Measurements from ENCODE around the gene EML3.
"Not testable (repeated sequence)": the region's sequence is repeated elsewhere in the genome, so short reads cannot be mapped to it uniquely, and the experiment has no call there.

The EML3 gene

DNA sequence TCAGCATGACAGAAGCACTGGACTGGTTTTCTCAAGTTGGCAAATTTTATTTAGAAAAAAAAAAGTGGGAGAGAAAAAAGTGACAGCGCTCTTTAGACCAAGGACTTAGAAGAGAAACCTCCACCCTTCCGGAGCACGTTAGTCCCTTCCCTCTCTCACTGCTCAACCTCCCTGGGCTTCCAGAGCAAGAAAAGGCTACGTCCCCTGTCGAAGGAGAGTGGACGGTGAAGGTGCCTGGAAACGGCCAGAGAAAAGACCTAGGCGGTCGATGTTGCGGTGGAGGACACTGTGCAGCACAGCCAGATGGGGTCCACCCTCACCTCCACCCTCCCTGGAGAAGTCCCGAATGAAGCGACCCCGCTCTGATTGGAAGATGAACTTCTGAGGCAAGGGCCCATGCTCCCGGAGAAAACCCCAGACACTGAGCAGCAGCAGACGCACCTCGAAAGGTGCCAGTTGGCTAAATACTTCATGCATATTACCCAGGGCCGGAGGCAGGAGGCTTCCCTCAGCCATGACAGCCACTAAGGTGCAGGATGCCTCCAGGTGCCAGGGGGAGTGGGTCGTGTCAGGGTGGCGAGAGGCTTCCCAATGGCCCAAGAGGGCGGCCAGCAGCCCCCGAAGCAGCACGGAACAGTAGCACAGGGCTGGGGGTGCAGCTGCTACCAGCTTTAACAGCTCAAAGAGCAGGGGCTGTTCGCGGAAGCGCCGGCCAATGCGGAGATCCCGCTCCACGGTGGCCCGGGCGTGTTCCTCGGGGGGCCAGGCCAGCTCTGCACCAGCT lies 34.4 kb upstream of the EML3 start:
- H3K4me1 ChIP-seq (ENCODE audit: control insufficient read depth, insufficient read depth, low read length) = no peaks in the 10 kb centered on the region
- H3K9ac ChIP-seq (ENCODE audit: low read depth, low read length) = no peak overlapping the region
- no peaks in the 10 kb centered on the region for H3K9me3 ChIP-seq (ENCODE audit: control insufficient read depth, insufficient read depth, low read length)
- H3K4me3 ChIP-seq (ENCODE audit: low read depth, low read length) = peak overlapping the region; percentile 22
- peaks cover 32% of the 10 kb centered on the region for H3K36me3 ChIP-seq (ENCODE audit: control insufficient read depth, insufficient read depth, low read length)
- H3K27me3 ChIP-seq (ENCODE audit: control insufficient read depth, insufficient read depth, low read length) = no peaks in the 10 kb centered on the region

DNA sequence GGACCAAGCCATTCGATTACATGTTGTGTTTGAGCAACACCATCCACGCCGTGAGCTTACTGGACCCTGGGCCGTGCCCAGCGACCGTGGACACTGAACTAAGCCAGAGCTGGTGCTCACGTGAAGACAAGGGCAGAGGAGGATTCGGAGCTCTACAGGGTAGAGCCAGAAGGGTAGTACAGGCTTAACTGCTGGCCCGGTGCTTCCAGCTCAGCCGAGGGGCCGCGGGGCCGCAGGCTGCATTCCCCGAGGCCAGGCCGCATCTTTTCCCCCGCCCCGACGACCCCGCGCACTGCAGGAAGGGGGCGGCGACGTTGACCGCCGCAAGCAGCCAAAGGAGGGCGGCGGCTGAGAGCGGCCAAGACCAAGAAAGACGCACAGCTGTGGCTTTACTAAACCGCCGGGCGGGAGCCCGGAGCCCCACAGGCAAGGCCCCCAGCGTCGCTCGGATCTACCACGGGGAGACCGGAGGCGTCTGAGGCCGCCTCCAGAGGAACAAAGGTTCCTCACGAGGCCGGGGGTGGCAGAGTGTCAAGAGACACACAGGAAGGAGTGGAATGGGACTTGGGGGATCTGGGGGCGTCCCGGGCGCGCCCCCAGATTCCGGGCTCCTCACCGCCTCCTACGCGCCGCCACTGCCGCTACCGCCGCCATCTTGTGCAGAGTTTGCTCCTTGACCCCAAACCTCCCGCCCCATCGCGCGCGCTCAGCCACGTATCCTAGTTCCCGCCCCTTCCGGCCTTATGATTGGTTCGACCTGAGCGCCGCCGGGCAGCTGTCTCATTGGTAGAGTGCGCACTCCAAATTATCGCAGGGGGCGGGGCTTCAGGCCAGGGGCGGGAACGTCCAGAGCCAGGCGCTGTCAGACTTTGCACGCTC lies 33.6 kb upstream of the EML3 start, which contains the start of gene GANAB:
Gene GANAB (minus strand): TSS at position 668 of the 879 bp plus-strand sequence. CDS start 14 bp downstream, at position 654.
- Histone ChIP-seq H3K36me3 (ENCODE audit: control insufficient read depth, insufficient read depth, low read length) (peaks cover 32% of the 10 kb centered on the region), H3K4me3 (ENCODE audit: low read depth, low read length) (peak within 1 kb of the TSS; percentile 95), H3K4me1 (ENCODE audit: control insufficient read depth, insufficient read depth, low read length) (no peaks in the 10 kb centered on the region), H3K9me3 (ENCODE audit: control insufficient read depth, insufficient read depth, low read length) (no peaks in the 10 kb centered on the region), H3K27me3 (ENCODE audit: control insufficient read depth, insufficient read depth, low read length) (no peaks in the 10 kb centered on the region), H3K9ac (ENCODE audit: low read depth, low read length) (peak within 1 kb of the TSS; percentile 98)

GRCh38 chr11:62645671-62645945 lies 33.0 kb upstream of the EML3 start:
- no peaks in the 10 kb centered on the region for H3K9me3 ChIP-seq (ENCODE audit: control insufficient read depth, insufficient read depth, low read length)
- H3K36me3 ChIP-seq (ENCODE audit: control insufficient read depth, insufficient read depth, low read length) = peaks cover 32% of the 10 kb centered on the region
- H3K9ac ChIP-seq (ENCODE audit: low read depth, low read length) = peak overlapping the region; percentile 98
- H3K4me3 ChIP-seq (ENCODE audit: low read depth, low read length) = peak overlapping the region; percentile 95
- no peaks in the 10 kb centered on the region for H3K27me3 ChIP-seq (ENCODE audit: control insufficient read depth, insufficient read depth, low read length)
- no peaks in the 10 kb centered on the region for H3K4me1 ChIP-seq (ENCODE audit: control insufficient read depth, insufficient read depth, low read length)

- no peak overlapping the region for H3K9ac ChIP-seq (ENCODE audit: low read depth, low read length)
- no peaks in the 10 kb centered on the region for H3K27me3 ChIP-seq (ENCODE audit: control insufficient read depth, insufficient read depth, low read length)
- H3K9me3 ChIP-seq (ENCODE audit: control insufficient read depth, insufficient read depth, low read length) = no peaks in the 10 kb centered on the region
- no peaks in the 10 kb centered on the region for H3K4me1 ChIP-seq (ENCODE audit: control insufficient read depth, insufficient read depth, low read length)
- H3K4me3 ChIP-seq (ENCODE audit: low read depth, low read length) = no peak overlapping the region
- H3K36me3 ChIP-seq (ENCODE audit: control insufficient read depth, insufficient read depth, low read length) = peaks cover 27% of the 10 kb centered on the region
Observed at GRCh38 chr11:62644220-62644619, 31.6 kb upstream of the EML3 start.

DNA sequence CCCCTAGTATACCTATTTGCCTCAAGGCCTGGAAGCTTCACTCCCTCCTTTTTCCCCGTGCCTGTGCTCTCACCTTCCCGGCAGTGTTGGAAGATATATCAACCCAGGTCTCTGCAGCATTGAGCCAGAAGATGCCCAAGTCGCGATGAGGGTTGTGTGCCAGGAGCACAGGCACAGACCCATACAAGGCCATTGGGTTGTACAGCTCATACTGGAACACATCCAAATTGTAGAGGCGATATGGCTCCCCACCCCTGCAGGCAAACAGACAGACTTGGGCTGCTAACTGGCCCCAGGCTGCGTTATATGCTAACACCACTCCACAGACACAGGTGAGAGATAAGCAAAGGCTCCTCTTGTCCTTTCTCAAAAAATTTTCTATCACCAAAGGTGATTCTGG lies 19.9 kb upstream of the EML3 start:
- no peak overlapping the region for H3K9ac ChIP-seq (ENCODE audit: low read depth, low read length)

GRCh38 chr11:62627713-62628112 lies 15.1 kb upstream of the EML3 start:
- Histone ChIP-seq H3K4me3 (ENCODE audit: low read depth, low read length) (no peak overlapping the region), H3K36me3 (ENCODE audit: control insufficient read depth, insufficient read depth, low read length) (peaks cover 72% of the 10 kb centered on the region), H3K9ac (ENCODE audit: low read depth, low read length) (no peak overlapping the region), H3K9me3 (ENCODE audit: control insufficient read depth, insufficient read depth, low read length) (no peaks in the 10 kb centered on the region), H3K27me3 (ENCODE audit: control insufficient read depth, insufficient read depth, low read length) (no peaks in the 10 kb centered on the region), H3K4me1 (ENCODE audit: control insufficient read depth, insufficient read depth, low read length) (no peaks in the 10 kb centered on the region)

More for the DNA sequence above, 19.9 kb upstream of the EML3 start:
- Histone ChIP-seq H3K4me3 (ENCODE audit: low read depth, low read length) (no peak overlapping the region), H3K36me3 (ENCODE audit: control insufficient read depth, insufficient read depth, low read length) (peaks cover 74% of the 10 kb centered on the region), H3K27me3 (ENCODE audit: control insufficient read depth, insufficient read depth, low read length) (no peaks in the 10 kb centered on the region), H3K9me3 (ENCODE audit: control insufficient read depth, insufficient read depth, low read length) (no peaks in the 10 kb centered on the region), H3K4me1 (ENCODE audit: control insufficient read depth, insufficient read depth, low read length) (no peaks in the 10 kb centered on the region)

- Histone ChIP-seq H3K4me3 (ENCODE audit: low read depth, low read length) (peak overlapping the region; percentile 52), H3K9me3 (ENCODE audit: control insufficient read depth, insufficient read depth, low read length) (no peaks in the 10 kb centered on the region), H3K27me3 (ENCODE audit: control insufficient read depth, insufficient read depth, low read length) (no peaks in the 10 kb centered on the region), H3K36me3 (ENCODE audit: control insufficient read depth, insufficient read depth, low read length) (peaks cover 26% of the 10 kb centered on the region), H3K9ac (ENCODE audit: low read depth, low read length) (no peak overlapping the region), H3K4me1 (ENCODE audit: control insufficient read depth, insufficient read depth, low read length) (peaks cover 6% of the 10 kb centered on the region)
Observed at GRCh38 chr11:62622476-62623089, 10.0 kb upstream of the EML3 start.

DNA sequence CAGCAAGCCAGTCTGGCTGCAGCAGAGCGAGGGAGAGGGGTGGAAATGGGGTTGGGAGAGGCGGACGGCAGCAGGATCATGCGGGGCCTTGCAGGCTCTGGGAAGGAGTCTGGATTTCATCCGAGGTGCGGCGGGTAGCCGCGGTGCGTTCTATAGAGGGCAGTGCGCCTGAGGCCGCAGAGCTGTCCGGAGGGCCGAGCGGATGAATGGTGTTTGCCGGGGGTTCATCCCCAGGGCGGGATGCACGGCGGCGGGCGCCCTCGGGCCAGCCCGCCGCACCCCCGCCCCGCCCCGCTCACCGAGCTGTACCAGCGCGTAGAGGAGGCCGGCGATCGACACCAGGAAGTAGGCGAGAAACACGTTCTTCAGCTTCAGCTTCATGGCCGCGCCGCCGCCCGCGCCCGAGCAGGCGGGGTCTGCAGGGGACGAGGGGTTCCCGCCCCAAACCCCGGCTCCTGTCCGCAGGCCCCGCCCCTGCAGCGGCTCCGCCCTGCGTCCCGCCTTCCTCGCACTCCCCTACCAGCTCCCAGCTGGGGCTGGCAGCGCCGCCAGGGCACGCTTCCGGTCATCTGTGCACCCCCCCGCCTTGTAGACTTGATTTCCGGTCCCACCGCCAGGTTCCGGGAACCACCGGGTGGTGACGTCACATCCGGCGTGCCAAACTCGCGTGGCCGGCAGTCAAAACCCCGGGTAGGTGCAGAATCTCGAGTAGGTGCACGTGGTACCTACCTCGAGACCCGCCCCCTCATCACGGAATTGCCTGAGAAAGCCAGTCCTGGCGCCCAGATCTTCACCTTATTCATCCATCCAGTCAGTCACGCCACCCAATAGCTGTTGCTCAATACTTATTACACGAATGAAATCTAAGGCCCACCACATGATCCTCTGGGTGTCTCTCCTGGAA lies 9.2 kb upstream of the EML3 start, which contains the start of gene B3GAT3:
Gene B3GAT3 (minus strand): TSS at position 420 of the 904 bp plus-strand sequence. CDS start 39 bp downstream, at position 381.
- Histone ChIP-seq H3K4me1 (ENCODE audit: control insufficient read depth, insufficient read depth, low read length) (peaks cover 6% of the 10 kb centered on the region), H3K4me3 (ENCODE audit: low read depth, low read length) (peak within 1 kb of the TSS; percentile 97), H3K9me3 (ENCODE audit: control insufficient read depth, insufficient read depth, low read length) (no peaks in the 10 kb centered on the region), H3K9ac (ENCODE audit: low read depth, low read length) (peak within 1 kb of the TSS; percentile 94), H3K36me3 (ENCODE audit: control insufficient read depth, insufficient read depth, low read length) (peaks cover 18% of the 10 kb centered on the region), H3K27me3 (ENCODE audit: control insufficient read depth, insufficient read depth, low read length) (no peaks in the 10 kb centered on the region)

GRCh38 chr11:62621027-62621566 lies 8.5 kb upstream of the EML3 start:
- Histone ChIP-seq H3K9me3 (ENCODE audit: control insufficient read depth, insufficient read depth, low read length) (no peaks in the 10 kb centered on the region), H3K27me3 (ENCODE audit: control insufficient read depth, insufficient read depth, low read length) (no peaks in the 10 kb centered on the region), H3K4me1 (ENCODE audit: control insufficient read depth, insufficient read depth, low read length) (peaks cover 6% of the 10 kb centered on the region), H3K9ac (ENCODE audit: low read depth, low read length) (peak overlapping the region; percentile 94), H3K4me3 (ENCODE audit: low read depth, low read length) (peak overlapping the region; percentile 97), H3K36me3 (ENCODE audit: control insufficient read depth, insufficient read depth, low read length) (peaks cover 11% of the 10 kb centered on the region)

GRCh38 chr11:62616957-62617356 lies 4.4 kb upstream of the EML3 start:
- H3K4me1 ChIP-seq (ENCODE audit: control insufficient read depth, insufficient read depth, low read length); H3K9ac ChIP-seq (ENCODE audit: low read depth, low read length); H3K9me3 ChIP-seq (ENCODE audit: control insufficient read depth, insufficient read depth, low read length); H3K27me3 ChIP-seq (ENCODE audit: control insufficient read depth, insufficient read depth, low read length); H3K36me3 ChIP-seq (ENCODE audit: control insufficient read depth, insufficient read depth, low read length); H3K4me3 ChIP-seq (ENCODE audit: low read depth, low read length): not testable (repeated sequence)

DNA sequence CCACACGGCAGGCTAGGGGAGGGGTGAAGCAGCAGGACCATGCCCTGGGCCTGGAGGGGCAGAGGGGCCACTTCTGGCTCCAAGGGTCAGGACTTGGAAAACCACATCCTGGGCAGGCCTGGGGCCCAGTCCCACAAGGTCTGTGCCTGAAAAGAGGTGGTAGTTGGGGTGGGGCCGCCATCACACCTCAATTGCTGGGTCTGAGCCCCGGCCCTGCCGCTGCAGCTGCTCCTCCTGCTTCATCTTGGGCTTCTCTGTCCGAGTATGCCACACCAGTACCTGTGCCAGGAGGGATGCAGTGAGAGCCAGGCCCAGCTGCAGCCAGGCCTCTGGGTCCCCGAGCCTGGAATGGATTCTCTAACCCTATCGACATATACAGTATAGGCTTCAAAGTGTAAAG lies 2.9 kb upstream of the EML3 start:
- Histone ChIP-seq H3K4me1 (ENCODE audit: control insufficient read depth, insufficient read depth, low read length) (peaks cover under 1% of the 10 kb centered on the region), H3K36me3 (ENCODE audit: control insufficient read depth, insufficient read depth, low read length) (no peaks in the 10 kb centered on the region), H3K27me3 (ENCODE audit: control insufficient read depth, insufficient read depth, low read length) (peaks cover 8% of the 10 kb centered on the region), H3K9me3 (ENCODE audit: control insufficient read depth, insufficient read depth, low read length) (no peaks in the 10 kb centered on the region), H3K4me3 (ENCODE audit: low read depth, low read length) (no peak overlapping the region), H3K9ac (ENCODE audit: low read depth, low read length) (no peak overlapping the region)

All from iPS-15b (cell line).